Stimulated activated CD4-positive, alpha-beta T cell treated with anti-CD3 and anti-CD28 coated beads, Interleukin-15, amount 100 ng/mL, for 24 hours (primary cell): ENCODE data around the gene C1QTNF1.

ENCODE experiments used
- DNase-seq: peaks from one replicate; pipeline ENCODE4 v3.0.0-alpha.2; 2020

The C1QTNF1 gene, protein sequence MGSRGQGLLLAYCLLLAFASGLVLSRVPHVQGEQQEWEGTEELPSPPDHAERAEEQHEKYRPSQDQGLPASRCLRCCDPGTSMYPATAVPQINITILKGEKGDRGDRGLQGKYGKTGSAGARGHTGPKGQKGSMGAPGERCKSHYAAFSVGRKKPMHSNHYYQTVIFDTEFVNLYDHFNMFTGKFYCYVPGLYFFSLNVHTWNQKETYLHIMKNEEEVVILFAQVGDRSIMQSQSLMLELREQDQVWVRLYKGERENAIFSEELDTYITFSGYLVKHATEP

DNA sequence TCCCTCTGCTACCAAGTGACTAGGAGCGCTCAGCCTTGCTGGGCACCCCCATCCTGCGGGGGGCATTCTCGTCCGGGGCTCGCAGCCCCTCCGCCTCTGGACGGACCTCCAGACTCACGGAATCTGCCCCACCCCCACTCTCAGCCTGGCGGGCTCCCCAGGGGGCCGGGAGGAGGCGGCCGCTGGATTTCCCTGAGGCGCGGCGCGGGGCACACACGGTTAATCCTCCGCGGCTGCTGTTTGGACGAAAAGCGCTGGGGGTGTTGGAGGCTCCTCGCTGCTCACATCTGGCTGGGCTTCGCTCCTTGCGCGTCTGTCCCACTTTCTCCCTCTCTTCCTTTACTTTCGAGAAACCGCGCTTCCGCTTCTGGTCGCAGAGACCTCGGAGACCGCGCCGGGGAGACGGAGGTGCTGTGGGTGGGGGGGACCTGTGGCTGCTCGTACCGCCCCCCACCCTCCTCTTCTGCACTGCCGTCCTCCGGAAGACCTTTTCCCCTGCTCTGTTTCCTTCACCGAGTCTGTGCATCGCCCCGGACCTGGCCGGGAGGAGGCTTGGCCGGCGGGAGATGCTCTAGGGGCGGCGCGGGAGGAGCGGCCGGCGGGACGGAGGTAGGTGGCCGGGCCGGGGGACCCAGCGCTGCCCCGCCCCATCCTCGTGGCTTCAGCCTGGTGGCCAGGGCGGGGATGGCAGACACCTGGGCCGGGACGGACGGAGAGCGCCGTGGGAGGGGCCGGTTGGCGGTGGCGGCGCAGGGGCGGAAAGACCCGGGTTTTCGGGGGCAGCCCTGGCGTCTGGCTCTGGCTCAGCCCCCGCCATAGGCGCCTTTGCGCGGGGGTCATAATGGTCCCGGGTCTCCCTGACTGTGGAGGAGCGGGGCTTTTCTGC is at the start of gene C1QTNF1:
Gene C1QTNF1, plus strand, starts transcription at position 284 of the 886 bp plus-strand sequence. CDS start 19,800 bp downstream, outside the sequence.
- peak; percentile 60 for DNase-seq

DNA sequence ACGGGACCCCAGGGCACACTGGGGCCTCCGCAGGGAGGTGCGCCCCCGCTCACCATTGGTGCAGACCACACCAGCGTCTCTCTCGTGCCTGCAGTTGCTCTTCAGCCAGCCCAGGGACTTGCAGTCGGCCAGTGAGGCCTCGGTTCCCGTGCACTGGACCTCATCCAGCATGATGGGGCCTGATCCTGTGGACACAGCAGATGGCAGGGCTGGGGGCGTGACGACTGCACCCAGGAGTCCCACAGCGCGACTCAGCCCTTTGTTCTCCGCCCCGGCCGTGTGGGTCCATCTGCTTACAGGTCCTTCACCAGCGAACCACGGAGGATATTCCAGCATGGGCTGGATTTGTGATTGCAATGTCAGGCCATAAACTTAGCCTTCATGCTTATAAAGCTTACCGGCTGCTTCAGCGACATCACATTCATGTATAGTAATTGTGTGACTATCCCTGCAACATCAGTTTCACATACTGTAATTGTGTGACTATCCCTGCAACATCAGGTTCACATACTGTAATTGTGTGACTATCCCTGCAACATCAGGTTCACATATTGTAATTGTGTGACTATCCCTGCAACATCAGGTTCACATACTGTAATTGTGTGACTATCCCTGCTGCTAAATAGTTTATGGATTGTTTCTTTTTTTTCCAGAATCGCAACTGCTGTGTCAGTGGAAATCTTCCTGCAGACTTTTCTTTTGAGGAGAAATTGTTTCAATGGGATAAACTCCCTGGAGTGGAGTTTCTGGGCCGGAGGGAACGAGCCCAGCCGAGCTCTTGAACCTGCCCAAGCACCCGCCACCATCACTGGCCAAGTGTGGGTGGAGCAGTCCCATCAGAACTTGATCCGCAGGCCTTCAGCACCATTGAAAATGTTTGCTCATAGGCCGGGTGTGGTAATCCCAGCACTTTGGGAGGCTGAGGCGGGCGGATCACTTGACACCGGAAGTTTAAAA is 49.1 kb upstream of the C1QTNF1 start:
- DNase-seq = no peak

DNA sequence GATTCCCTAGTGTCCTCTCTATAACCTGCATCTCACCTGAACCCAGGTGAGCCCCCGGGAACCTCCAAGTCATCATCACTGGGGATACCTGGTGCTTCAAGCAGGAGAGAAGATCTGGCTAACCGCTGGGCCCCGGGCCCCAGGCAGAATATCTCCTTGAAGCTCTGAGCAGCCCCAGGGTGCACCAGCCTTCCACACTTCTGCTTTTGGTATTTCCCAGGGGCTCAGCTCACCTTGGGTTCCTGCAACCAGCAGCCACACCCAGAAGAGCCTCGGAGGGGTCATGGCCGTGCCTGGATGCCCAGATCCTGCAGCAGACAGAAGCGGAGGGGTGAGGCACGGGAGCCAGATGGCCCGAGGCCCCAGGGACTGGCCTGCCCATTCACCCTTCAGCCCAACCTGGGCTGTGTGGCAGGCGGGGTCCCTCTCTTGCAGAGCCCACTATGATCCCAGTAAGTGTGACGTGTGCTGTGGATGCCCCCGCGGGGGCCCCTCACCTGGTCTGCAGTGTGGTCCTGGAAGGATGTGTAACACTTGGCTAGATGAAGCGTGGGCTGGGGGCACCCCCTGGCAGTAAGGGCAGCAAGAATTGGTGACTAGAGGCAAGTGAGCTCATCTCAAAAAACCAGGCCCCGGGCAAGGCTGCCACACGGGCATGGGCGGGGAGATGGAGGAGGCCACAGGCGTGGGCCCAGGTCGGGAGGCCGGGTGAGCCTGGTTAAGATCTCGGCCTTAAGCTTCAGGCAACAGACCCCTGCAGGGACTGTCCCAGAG is 46.9 kb upstream of the C1QTNF1 start:
- no peak for DNase-seq

DNA sequence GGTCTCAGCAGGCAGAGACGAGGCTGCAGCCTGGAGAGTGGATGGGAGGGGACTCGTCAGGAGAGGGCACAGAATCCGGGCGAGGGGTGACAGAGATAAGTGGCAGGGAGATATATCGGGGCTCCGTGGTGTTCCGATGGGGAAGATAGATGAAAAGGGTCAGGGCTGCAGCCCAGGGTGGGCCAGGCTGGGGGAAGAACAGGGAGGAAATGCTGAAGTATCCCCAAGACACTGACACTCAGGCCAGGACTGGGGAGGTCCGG is 46.4 kb upstream of the C1QTNF1 start:
- no peak for DNase-seq

GRCh38 chr17:78977997-78978973 is 45.7 kb upstream of the C1QTNF1 start:
- DNase-seq = no peak

DNA sequence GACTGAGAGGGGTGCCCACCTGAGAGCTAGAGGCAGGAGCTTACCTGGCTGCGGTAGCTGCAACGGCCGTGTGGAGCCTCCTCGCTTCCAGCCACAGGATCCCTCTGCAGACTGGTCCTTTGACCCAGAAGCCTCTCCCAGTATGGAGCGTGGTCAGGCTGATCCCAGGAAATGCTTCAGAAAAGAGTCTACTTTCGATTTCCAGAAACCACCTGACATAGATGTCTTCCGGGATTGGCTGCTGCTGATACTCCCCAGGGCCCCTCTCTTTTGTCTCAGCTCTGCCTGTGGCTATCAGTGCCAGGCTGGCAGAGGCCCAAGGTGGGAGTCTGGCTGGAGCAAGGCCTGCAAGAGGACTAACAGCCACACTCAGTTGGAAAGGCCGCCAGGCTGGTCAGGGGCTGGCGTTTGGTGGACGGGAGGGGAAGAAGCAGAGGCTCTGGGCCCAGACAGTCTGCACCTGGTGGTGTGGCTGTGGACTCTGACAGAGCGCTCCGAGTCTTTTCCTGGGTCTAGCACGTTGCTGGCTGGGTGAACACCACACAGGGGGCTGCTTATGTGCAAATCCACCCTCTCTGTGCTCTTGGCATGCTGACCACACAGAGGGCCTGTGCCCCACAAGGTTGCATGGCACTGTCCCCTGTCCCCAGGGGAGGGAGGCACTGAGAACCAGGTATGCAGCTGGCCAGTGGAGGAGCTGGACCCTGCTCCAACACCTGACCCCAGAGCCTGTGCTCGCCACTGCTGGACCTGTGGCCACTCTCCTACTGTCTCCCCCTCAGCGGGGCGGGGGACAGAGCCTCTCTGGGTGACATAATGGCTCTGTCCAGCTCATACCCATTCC is 44.0 kb upstream of the C1QTNF1 start, which contains the start of gene LGALS3BP:
Gene LGALS3BP, minus strand, starts transcription at position 144 of the 844 bp plus-strand sequence. CDS start 2,732 bp downstream, outside the sequence.
- DNase-seq = peak; percentile 32

GRCh38 chr17:78980624-78980972 is 43.4 kb upstream of the C1QTNF1 start:
- no peak for DNase-seq

DNA sequence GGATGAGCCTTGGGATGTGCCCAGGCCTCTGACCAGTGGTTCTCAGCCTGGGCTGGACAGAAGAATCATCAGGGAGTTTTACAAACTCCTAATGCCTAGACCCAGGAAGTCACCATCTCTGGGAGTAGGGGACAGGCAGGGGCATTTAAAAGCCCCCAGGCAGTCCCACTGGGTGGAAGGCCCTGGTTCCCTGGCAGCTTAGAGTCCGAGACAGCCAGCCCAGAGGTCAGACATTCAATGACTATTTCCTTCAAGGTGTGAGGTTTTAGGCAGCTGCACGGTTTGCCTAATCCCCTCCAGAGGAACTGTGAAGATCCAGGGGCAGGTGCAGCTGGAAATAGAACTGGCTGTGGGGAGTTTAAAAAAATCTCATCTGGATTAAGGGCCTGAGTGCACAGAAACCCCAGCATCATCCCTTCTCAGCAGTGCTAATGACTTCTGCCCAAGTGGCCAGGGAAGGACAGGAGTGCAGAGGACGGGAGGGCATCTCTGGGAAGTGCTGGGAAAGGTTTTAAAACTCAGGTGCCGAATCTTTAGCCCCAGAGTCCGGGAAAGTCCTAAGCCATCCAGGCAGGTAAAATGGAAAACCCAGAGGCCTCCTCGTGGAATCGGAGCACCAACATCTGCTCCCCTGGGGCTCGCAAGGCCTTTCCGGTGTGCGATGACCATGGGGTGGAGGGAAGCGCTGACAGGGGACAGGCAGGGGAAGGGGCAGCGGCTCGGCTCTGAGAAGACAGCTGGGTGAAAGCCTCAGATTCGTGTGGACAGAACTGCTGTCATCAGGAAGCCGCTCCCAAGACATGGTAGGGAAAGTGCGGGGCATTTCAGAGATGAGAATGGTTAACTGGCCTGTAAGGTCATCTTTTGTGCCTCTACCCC is 42.7 kb upstream of the C1QTNF1 start:
- no peak for DNase-seq

GRCh38 chr17:78985395-78985794 is 38.6 kb upstream of the C1QTNF1 start:
- no peak for DNase-seq

DNA sequence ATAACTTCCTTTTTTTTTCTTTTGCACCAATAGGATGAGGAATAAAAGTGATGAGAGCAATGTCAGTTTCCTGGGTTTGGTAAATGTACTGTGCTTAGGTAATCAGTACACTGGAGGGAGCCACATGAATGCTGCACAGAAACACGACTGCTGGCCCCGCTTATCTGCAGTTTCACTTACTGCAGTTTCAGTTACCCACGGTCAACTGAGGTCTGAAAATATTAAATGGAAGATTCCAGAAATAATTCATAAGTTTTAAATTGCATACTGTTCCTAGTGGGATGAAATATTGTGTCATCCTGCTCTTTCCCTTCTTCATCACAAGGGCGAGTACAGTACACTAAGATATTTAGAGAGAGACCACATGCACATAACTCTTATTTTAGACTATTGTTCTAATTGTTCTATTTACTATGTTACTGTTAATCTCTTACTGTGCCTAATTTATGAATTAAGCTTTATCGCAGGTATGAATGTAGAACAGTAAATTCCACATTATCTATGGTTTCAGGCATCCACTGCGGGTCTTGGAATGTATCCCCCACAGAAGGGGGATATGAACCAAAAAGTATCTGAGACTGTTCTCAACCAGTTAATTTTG is 37.8 kb upstream of the C1QTNF1 start:
- no peak for DNase-seq

- DNase-seq = no peak
Measured at GRCh38 chr17:78986649-78987328, 37.2 kb upstream of the C1QTNF1 start.

GRCh38 chr17:78988152-78988551 is 35.8 kb upstream of the C1QTNF1 start:
- no peak for DNase-seq

DNA sequence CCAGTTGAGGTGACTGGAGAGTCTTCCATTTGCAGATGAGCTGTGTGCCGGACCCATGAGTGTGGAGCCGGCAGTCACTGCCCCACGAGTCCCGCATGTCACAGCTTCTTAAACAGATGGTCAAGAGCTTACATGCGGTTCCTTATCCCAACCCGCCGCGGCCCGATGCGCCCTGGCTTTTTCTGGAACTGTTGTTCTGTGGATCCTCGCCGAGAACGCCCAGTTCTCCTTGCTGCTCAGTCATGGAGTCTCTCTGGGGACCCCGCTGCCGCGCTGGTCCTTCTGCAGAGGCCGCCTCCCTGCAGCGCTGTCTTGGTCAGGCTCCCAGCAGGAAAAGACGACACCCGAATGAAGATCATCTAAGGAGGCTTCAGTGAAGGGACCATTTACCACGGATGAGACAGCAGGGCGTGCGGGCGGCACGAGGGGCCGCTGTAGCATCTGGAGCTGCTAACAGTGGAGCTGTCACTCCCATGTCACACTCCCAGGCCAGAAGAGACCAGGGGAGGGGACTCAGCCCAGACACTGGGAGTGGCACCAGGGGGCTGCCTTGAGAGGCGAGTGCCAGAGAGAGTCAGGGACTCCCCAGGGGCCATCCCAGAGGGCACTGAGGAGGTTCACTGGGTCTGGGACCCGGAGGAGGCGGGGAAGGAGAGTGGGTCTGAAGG is 33.5 kb upstream of the C1QTNF1 start:
- no peak for DNase-seq

GRCh38 chr17:78991017-78991738 is 32.8 kb upstream of the C1QTNF1 start:
- DNase-seq = no peak

GRCh38 chr17:78991906-78992532 is 31.9 kb upstream of the C1QTNF1 start:
- no peak for DNase-seq

- DNase-seq = no peak
Measured at GRCh38 chr17:78992542-78993212, 31.3 kb upstream of the C1QTNF1 start.
